Measurements from ENCODE around the gene DMRTC2. TPM values are rescaled to one million over a fixed set of nuclear protein-coding genes. Genes with fewer than 3 reads are reported as not detected.
A peak's percentile ranks its signal among the peaks of the same experiment; 100 is the strongest.

The DMRTC2 gene
- polyA plus RNA-seq, 1 of the 3 experiments (the other 2 are of a cell fraction): not detected

GRCh38 chr19:41866284-41866683, 21.4 kb downstream of the DMRTC2 start:
- Histone ChIP-seq H3K79me2 (ENCODE audit: insufficient read depth) (peaks cover 72% of the 10 kb centered on the region), H2AFZ (ENCODE audit: low read depth) (no peak overlapping the region), H3K9me3 (no peaks in the 10 kb centered on the region), H3K27ac (ENCODE audit: low read depth in 2 of 2, low read length in 1 of 2) (no peak overlapping the region; a peak in 1 of 4 replicates), H3F3A (replicated peaks; ENCODE audit: insufficient read depth) (peaks cover 72% of the 10 kb centered on the region), H3K36me3 (replicated peaks in 1 of 2; ENCODE audit: control insufficient read depth in 1 of 2, insufficient read depth in 2 of 2, low read length in 1 of 2) (peaks cover 80 to 87% of the 10 kb centered on the region in 2 experiments), H3K4me3 (ENCODE audit: low read depth in 2 of 2, low read length in 1 of 2) (no peak overlapping the region), H3K9ac (no peak overlapping the region), H3K4me1 (ENCODE audit: control insufficient read depth in 1 of 2, insufficient read depth in 2 of 2, low read depth in 1 of 2, low read length in 1 of 2) (peaks cover 32 to 37% of the 10 kb centered on the region in 2 experiments), H3K9me2 (no peaks in the 10 kb centered on the region), H3K4me2 (no peak overlapping the region), H3K27me3 (ENCODE audit: insufficient read depth) (no peaks in the 10 kb centered on the region), H4K20me1 (ENCODE audit: insufficient read depth) (peaks cover 100% of the 10 kb centered on the region)
- 89% methylated on average over 3 of the region's 3 CpGs for WGBS (ENCODE audit: low lambda C conversion rate)
- no peak for TF ChIP-seq MXI1 (IDR thresholded peaks at IDR 0.05; ENCODE audit: low read depth, low read length)
- no peak for TF ChIP-seq TCF12 (IDR thresholded peaks at IDR 0.05)
- no peak for TF ChIP-seq GATA2 (CRISPR knock-in tag; IDR thresholded peaks at IDR 0.05)
- no peak for TF ChIP-seq RCOR1 (IDR thresholded peaks at IDR 0.05; ENCODE audit: low read length)
- no peak for TF ChIP-seq EZH2phosphoT487 (IDR thresholded peaks at IDR 0.05; ENCODE audit: borderline replicate concordance, low read depth)
- TF ChIP-seq PBX3 (IDR thresholded peaks at IDR 0.05): no peak
- no peak for TF ChIP-seq TAF1 (IDR thresholded peaks at IDR 0.05; ENCODE audit: borderline replicate concordance, low read depth, low read length)
- no peak for TF ChIP-seq FOXJ3 (CRISPR knock-in tag; IDR thresholded peaks at IDR 0.05)
- TF ChIP-seq FOSL2 (IDR thresholded peaks at IDR 0.05; ENCODE audit: borderline replicate concordance, low read depth): no peak
- TF ChIP-seq ZBTB33 (IDR thresholded peaks at IDR 0.05; ENCODE audit: borderline replicate concordance, low read depth): no peak
- TF ChIP-seq RFX5 (IDR thresholded peaks at IDR 0.05; ENCODE audit: low read length): no peak
- TF ChIP-seq MAX (IDR thresholded peaks at IDR 0.05; ENCODE audit: low read depth): no peak
- no peak for TF ChIP-seq USF2 (IDR thresholded peaks at IDR 0.05; ENCODE audit: borderline replicate concordance, low read depth, low read length)
- TF ChIP-seq JUND (IDR thresholded peaks at IDR 0.05): no peak
- TF ChIP-seq CTCF (IDR thresholded peaks at IDR 0.05): no peak
- no peak for TF ChIP-seq TEAD4 (IDR thresholded peaks at IDR 0.05; ENCODE audit: borderline replicate concordance, insufficient read depth)
- TF ChIP-seq GABPA (IDR thresholded peaks at IDR 0.05; ENCODE audit: low read depth): no peak
- no peak for TF ChIP-seq MEF2A (IDR thresholded peaks at IDR 0.05; ENCODE audit: borderline replicate concordance, low read depth)
- ChIA-PET POLR2A (no interaction called here), CTCF (interaction anchor here (0.7 to 4.5 kb wide), 3 partner anchors 7 to 132 kb away, joined by 3 to 34 read pairs (median 3); no protein-coding TSS in a partner anchor)
- peak; percentile 15 for DNase-seq

Measured in SK-N-SH (cell line).